K562 (cell line): ENCODE data around the gene CLIP2. TPM values are rescaled to one million over a fixed set of nuclear protein-coding genes. Genes with fewer than 3 reads are reported as not detected.

Experiments
- ATAC-seq: fragments of 200-7000 bp; cut with Tn5 transposase; 3 replicates; pipeline ENCODE4 v1.9.1; 2020; ENCODE audit warnings: moderate library complexity
- BruUV-seq: library from RNA; stranded (reverse); fragments of 400-500 nt; replicated peaks from 2 replicates; lab custom pipeline; 2021; lab: Mats Ljungman, UMichigan
- CTCF ChIA-PET: fragments of 300-600 bp; formaldehyde crosslinking; extraction: SDS; loops from one replicate; lab custom pipeline; 2021; ENCODE audit warnings: low intra/inter-chr PET ratio; lab: Yijun Ruan, JAX
- POLR2A ChIA-PET: fragments of 300-600, 350-650 bp; sonication (Branson Sonifier 250); formaldehyde crosslinking; extraction: SDS; loops from one replicate; lab custom pipeline; 2021; ENCODE audit warnings: antibody characterized with exemption, inconsistent platforms; lab: Yijun Ruan, JAX
- DNase-seq, 4 experiments: peaks; one replicate each; pipeline versions ENCODE4 v3.0.0 to v3.0.0-alpha.2; 2011 to 2018; ENCODE audit warnings: low spot score in 3 of 4, mixed read lengths in 3 of 4; ENCODE audit errors: extremely low read depth in 1 of 4
- FAIRE-seq: peaks from 2 replicates; lab custom pipeline; 2011; peaks lifted over from hg19 to GRCh38; lab: Jason Lieb, UNC
- H2AFZ ChIP-seq: 2 replicates; pipeline ENCODE4 v1.6.0; 2011; ENCODE audit warnings: low read depth, low read length, control low read depth, inconsistent platforms
- H3K27ac ChIP-seq: fragments of 200-600 bp; 3 replicates; pipeline ENCODE4 v1.8.0; 2011; ENCODE audit warnings: low read depth, mild to moderate bottlenecking, control low read depth, inconsistent platforms, low read length, moderate library complexity, mixed read lengths; ENCODE audit errors: extremely low read depth
- H3K27me3 ChIP-seq, 2 experiments: fragments of 300-600 bp in 1 of 2; 2 replicates in 1 of 2; 3 replicates in 1 of 2; pipeline versions ENCODE4 v1.6.0 to v1.8.0; 2011; ENCODE audit warnings: inconsistent platforms in 2 of 2, low read length in 2 of 2, mild to moderate bottlenecking in 1 of 2, mixed read lengths in 1 of 2, moderate library complexity in 1 of 2; ENCODE audit not compliant: control insufficient read depth in 2 of 2, insufficient read depth in 2 of 2
- H3K36me3 ChIP-seq: fragments of 300-600 bp; 3 replicates; pipeline ENCODE4 v1.8.0; 2011; ENCODE audit warnings: mild to moderate bottlenecking, low read length, inconsistent platforms; ENCODE audit not compliant: control insufficient read depth, insufficient read depth
- H3K4me1 ChIP-seq, 2 experiments: fragments of 200-600 bp in 1 of 2; replicated peaks in 1 of 2; 2 replicates in 1 of 2; 3 replicates in 1 of 2; pipeline versions ENCODE4 v1.5.1 to v1.8.0; 2011; ENCODE audit warnings: inconsistent platforms in 2 of 2, low read length in 2 of 2, mild to moderate bottlenecking in 1 of 2, mixed read lengths in 1 of 2, moderate library complexity in 1 of 2; ENCODE audit not compliant: control insufficient read depth in 2 of 2, insufficient read depth in 2 of 2
- H3K4me2 ChIP-seq: 2 replicates; pipeline ENCODE4 v1.6.1; 2011; ENCODE audit warnings: low read length, control low read depth, inconsistent platforms, mixed read lengths; ENCODE audit not compliant: insufficient read depth
- H3K4me3 ChIP-seq: fragments of 200-600 bp; sonication (generic), shearing (Covaris generic); 2 replicates; pipeline ENCODE4 v1.5.1; 2016; ENCODE audit warnings: control low read depth, inconsistent platforms
- H3K79me2 ChIP-seq: fragments of 200-600 bp; 3 replicates; pipeline ENCODE4 v1.8.0; 2011; ENCODE audit warnings: low read length, inconsistent platforms; ENCODE audit not compliant: control insufficient read depth, insufficient read depth
- H3K9ac ChIP-seq, 2 experiments: 2 replicates each; pipeline versions ENCODE4 v1.6.0 to v1.6.1; 2011; ENCODE audit warnings: low read depth in 2 of 2, low read length in 2 of 2, control low read depth in 1 of 2, inconsistent platforms in 1 of 2, mild to moderate bottlenecking in 1 of 2, mixed read lengths in 1 of 2; ENCODE audit not compliant: insufficient read depth in 1 of 2
- H3K9me1 ChIP-seq: one replicate; pipeline ENCODE4 v1.6.0; 2011; ENCODE audit warnings: inconsistent platforms, mild to moderate bottlenecking, low read length, moderate library complexity; ENCODE audit not compliant: control insufficient read depth, insufficient read depth
- H3K9me3 ChIP-seq: replicated peaks from 2 replicates; pipeline ENCODE4 v1.5.1; 2011; ENCODE audit warnings: low read depth, low read length, inconsistent platforms; ENCODE audit not compliant: control insufficient read depth, insufficient read depth
- H4K20me1 ChIP-seq: replicated peaks from 2 replicates; pipeline ENCODE4 v1.6.1; 2011; ENCODE audit warnings: low read length, inconsistent platforms, mixed read lengths; ENCODE audit not compliant: control insufficient read depth, insufficient read depth
- CCAR2 ChIP-seq: fragments of 200-400 bp; formaldehyde crosslinking; IDR thresholded peaks from 2 replicates; pipeline ENCODE4 v1.6.1; 2017; ENCODE audit warnings: mild to moderate bottlenecking, low read depth, low read length
- FOXP1 ChIP-seq: sonication (generic); formaldehyde crosslinking; IDR thresholded peaks from 2 replicates; pipeline ENCODE4 v1.8.0; 2022; ENCODE audit warnings: mild to moderate bottlenecking, missing genetic modification reagents
- LEF1 ChIP-seq: fragments of 450-650 bp; IDR thresholded peaks from 2 replicates; pipeline ENCODE4 v1.6.1; 2016; ENCODE audit warnings: mild to moderate bottlenecking
- MEF2D ChIP-seq: conservative IDR thresholded peaks from 2 replicates; pipeline ENCODE4 v1.6.1; 2016; ENCODE audit warnings: low read depth, missing genetic modification characterization, missing compliant biosample characterization
- NFYB ChIP-seq: IDR thresholded peaks from 2 replicates; pipeline ENCODE4 v1.6.1; 2011; ENCODE audit warnings: mild to moderate bottlenecking, moderate library complexity; ENCODE audit not compliant: insufficient read length; ENCODE audit errors: extremely low read depth
- PBX2 ChIP-seq, 2 experiments: IDR thresholded peaks in 1 of 2; conservative IDR thresholded peaks in 1 of 2; 2 replicates each; pipeline ENCODE4 v1.6.1; 2016; ENCODE audit warnings: low read depth in 2 of 2, mild to moderate bottlenecking in 1 of 2, missing compliant biosample characterization in 1 of 2, missing genetic modification characterization in 1 of 2, moderate library complexity in 1 of 2
- POLR2H ChIP-seq: IDR thresholded peaks from 2 replicates; pipeline ENCODE4 v1.6.1; 2016; ENCODE audit warnings: missing genetic modification characterization, low read depth, mild to moderate bottlenecking, control low read depth, missing compliant biosample characterization, moderate library complexity
- PTBP1 ChIP-seq: fragments of 200-400 bp; formaldehyde crosslinking; IDR thresholded peaks from 2 replicates; pipeline ENCODE4 v1.6.1; 2017; ENCODE audit warnings: low read depth, low read length
- SNRNP70 ChIP-seq: fragments of 200-400 bp; formaldehyde crosslinking; optimal IDR thresholded peaks from 2 replicates; pipeline ENCODE3; 2017; ENCODE audit warnings: low read depth, low read length
- SREBF1 ChIP-seq: fragments of 150-350 bp; IDR thresholded peaks from 2 replicates; pipeline ENCODE4 v1.6.1; 2014; ENCODE audit warnings: antibody characterized with exemption, low read depth, low read length, borderline replicate concordance
- STAT5B ChIP-seq: fragments of 250-450 bp; sonication (Bioruptor Pico); IDR thresholded peaks from 2 replicates; pipeline ENCODE4 v1.8.0; 2021; ENCODE audit warnings: mild to moderate bottlenecking, inconsistent platforms
- TBP ChIP-seq: optimal IDR thresholded peaks from 2 replicates; pipeline ENCODE3; 2011; ENCODE audit warnings: low read depth, low read length, improper control_type of control experiment
- TFE3 ChIP-seq: fragments of 450-650 bp; formaldehyde crosslinking; IDR thresholded peaks from 2 replicates; pipeline ENCODE4 v1.4.0; 2020; ENCODE audit warnings: mild to moderate bottlenecking, mixed read lengths
- ZFP1 ChIP-seq: fragments of 450-650 bp; formaldehyde crosslinking; IDR thresholded peaks from 2 replicates; pipeline ENCODE4 v1.4.0; 2020; ENCODE audit warnings: mild to moderate bottlenecking, mixed read lengths
- ZNF354B ChIP-seq: fragments of 250-450 bp; sonication (Bioruptor Pico); IDR thresholded peaks from 2 replicates; pipeline ENCODE4 v1.4.0; 2020
- ZNF695 ChIP-seq: fragments of 450-650 bp; formaldehyde crosslinking; IDR thresholded peaks from 2 replicates; pipeline ENCODE4 v1.4.0; 2020; ENCODE audit warnings: mild to moderate bottlenecking, moderate library complexity
- WGBS: fragments of 100-300 bp; shearing (Covaris generic); methylation state at CpG from one replicate; pipeline ENCODE4 v1.1.6; 2016; ENCODE audit warnings: low coverage, mixed read lengths; ENCODE audit not compliant: insufficient coverage; ENCODE audit errors: missing lambda C conversion rate; 5-methylcytosine and 5-hydroxymethylcytosine counted together
- in situ Hi-C: fragments of 300-500 bp; cut with MboI; formaldehyde crosslinking; loops from 4 replicates; pipeline ENCODE4 v1.15.0; 2018; ENCODE audit warnings: inconsistent platforms, mixed read lengths
- intact Hi-C: fragments of 100-400 bp; cut with micrococcal nuclease; formaldehyde crosslinking; loops from 2 replicates; pipeline ENCODE4 v1.14.2; 2022
- polyA plus RNA-seq, 8 experiments: library from polyadenylated mRNA; depleted of rRNA in 4 of 8; stranded (reverse) in 5 of 8; unstranded in 3 of 8; fragments of >200 nt; fragmentation: Nextera tagmentation in 2 of 8; fragmentation: Illumina TruSeq in 1 of 8; extraction: Ambion mirVana in 2 of 8; extraction: Trizol in 1 of 8; gene quantifications; 2 replicates each; pipeline versions ENCODE4 v1.2.1 to v1.2.3, GENCODE V29; 2011 to 2014; ENCODE audit warnings: inconsistent platforms in 1 of 8, missing spikeins in 1 of 8
- total RNA-seq, 7 experiments: library from RNA; depleted of rRNA in 6 of 7; stranded (reverse); fragments of >200 nt in 6 of 7; fragmentation: Illumina TruSeq in 2 of 7; extraction: Trizol in 2 of 7; gene quantifications; 2 replicates each; pipeline versions ENCODE4 v1.2.1 to v1.2.3, GENCODE V29; 2011 to 2021; ENCODE audit warnings: low replicate concordance in 1 of 7

CLIP2 gene
- total and polyA plus RNA-seq, 9 of the 15 experiments (the other 6 are each of a cell fraction or from before 2014, with no cell fraction given): 0.07 to 5.4 (median 2.1) TPM

GRCh38 chr7:74387606-74388005, 98.4 kb downstream of the CLIP2 start (continued):
- no peak for TF ChIP-seq TFE3
- TF ChIP-seq CCAR2: no peak
- no peak for TF ChIP-seq STAT5B (CRISPR knock-in tag)
- TF ChIP-seq ZNF354B (CRISPR knock-in tag): no peak
- TF ChIP-seq, all 486 proteins: peak for 0

- no peaks in the 10 kb centered on the region for H4K20me1 ChIP-seq
- DNase-seq (peak in 1 of 4 experiments; percentile 21), ATAC-seq (peak; percentile 29; the same call in 2 of the 3 replicates), FAIRE-seq (no peak)
- peaks cover 0 to 23% of the 10 kb centered on the region in 2 experiments; a peak in 2 of 5 replicates for H3K27me3 ChIP-seq
- no peak overlapping the region for H3K27ac ChIP-seq
- in situ Hi-C loops (loop anchor here (5.0 kb wide), 1 partner anchor 517 kb away; no protein-coding TSS in a partner anchor), intact Hi-C loops (no loop called here)
- ChIA-PET POLR2A (interaction anchor here (0.6 to 1.3 kb wide), 8 partner anchors 12 to 367 kb away, joined by 3 to 4 read pairs (median 3); no protein-coding TSS in a partner anchor), CTCF (no interaction called here)
- no peaks in the 10 kb centered on the region for H3K79me2 ChIP-seq
- no TSS peak for BruUV-seq
- H3K36me3 ChIP-seq: no peaks in the 10 kb centered on the region
- no peaks in the 10 kb centered on the region for H3K9me3 ChIP-seq
- H2AFZ ChIP-seq: no peak overlapping the region
- peak overlapping the region in 1 of 2 experiments; percentile 61; a peak in 1 of 4 replicates for H3K9ac ChIP-seq
- peaks cover 0 to 4% of the 10 kb centered on the region in 2 experiments; a peak in 2 of 5 replicates for H3K4me1 ChIP-seq
- no peaks in the 10 kb centered on the region for H3K9me1 ChIP-seq
- no peak overlapping the region for H3K4me3 ChIP-seq
- 33% methylated on average over 21 of the region's 21 CpGs for WGBS
- no peak overlapping the region for H3K4me2 ChIP-seq
- TF ChIP-seq POLR2H (no peak), MEF2D (tag) (no peak), ZNF695 (CRISPR knock-in tag) (no peak), PTBP1 (no peak), ZFP1 (CRISPR knock-in tag) (no peak), SREBF1 (no peak), SNRNP70 (no peak), NFYB (no peak), FOXP1 (CRISPR knock-in tag) (no peak), TBP (no peak), LEF1 (no peak), PBX2 (CRISPR knock-in tag; IDR thresholded peaks at IDR 0.05; ENCODE audit: low read depth) (no peak), PBX2 (tag; conservative IDR thresholded peaks at IDR 0.05; ENCODE audit: low read depth) (no peak)
Measured at GRCh38 chr7:74388880-74389415, 99.7 kb downstream of the CLIP2 start.
